H9 (cell line): ENCODE measurements around the gene CHID1. TPM values are rescaled to one million over a fixed set of nuclear protein-coding genes. Genes with fewer than 3 reads are reported as not detected.

Experiments
- DNase-seq: peaks from one replicate; pipeline ENCODE4 v3.0.0-alpha.2; 2017
- H2AFZ ChIP-seq: one replicate; pipeline ENCODE4 v1.6.1; 2013; ENCODE audit warnings: mild to moderate bottlenecking, low read length, control low read depth, moderate library complexity
- H2AK5ac ChIP-seq: 2 replicates; pipeline ENCODE4 v1.6.1; 2013; ENCODE audit warnings: low read length, control low read depth, mixed read lengths; ENCODE audit not compliant: insufficient read length
- H2BK120ac ChIP-seq: one replicate; pipeline ENCODE4 v1.6.1; 2013; ENCODE audit warnings: low read depth, mild to moderate bottlenecking, low read length, control low read depth, inconsistent platforms; ENCODE audit not compliant: poor library complexity, severe bottlenecking
- H2BK12ac ChIP-seq: 2 replicates; pipeline ENCODE4 v1.6.1; 2013; ENCODE audit warnings: low read length, control low read depth, mixed read lengths, low read depth; ENCODE audit not compliant: insufficient read length
- H2BK15ac ChIP-seq: 2 replicates; pipeline ENCODE4 v1.6.1; 2013; ENCODE audit warnings: low read depth, low read length, control low read depth
- H2BK20ac ChIP-seq: one replicate; pipeline ENCODE4 v1.6.1; 2013; ENCODE audit warnings: low read depth, mild to moderate bottlenecking, low read length, control low read depth, inconsistent platforms; ENCODE audit not compliant: poor library complexity, severe bottlenecking
- H2BK5ac ChIP-seq: 2 replicates; pipeline ENCODE4 v1.6.1; 2013; ENCODE audit warnings: low read length, control low read depth, mixed read lengths; ENCODE audit not compliant: insufficient read length
- H3K14ac ChIP-seq: 2 replicates; pipeline ENCODE4 v1.6.1; 2013; ENCODE audit warnings: low read length, control low read depth; ENCODE audit not compliant: insufficient read depth
- H3K18ac ChIP-seq: 2 replicates; pipeline ENCODE4 v1.6.1; 2013; ENCODE audit warnings: low read depth, mild to moderate bottlenecking, mixed read lengths, low read length, control low read depth; ENCODE audit not compliant: insufficient read length
- H3K23ac ChIP-seq: 2 replicates; pipeline ENCODE4 v1.6.1; 2013; ENCODE audit warnings: low read length, control low read depth, mixed read lengths, low read depth; ENCODE audit not compliant: insufficient read length
- H3K23me2 ChIP-seq: 2 replicates; pipeline ENCODE4 v1.6.1; 2013; ENCODE audit warnings: low read depth, mild to moderate bottlenecking, mixed read lengths, low read length, control low read depth; ENCODE audit not compliant: insufficient read length, poor library complexity, severe bottlenecking
- H3K27ac ChIP-seq: 2 replicates; pipeline ENCODE4 v1.5.1; 2013; ENCODE audit warnings: low read length, control low read depth, mixed read lengths, low read depth; ENCODE audit not compliant: insufficient read length
- H3K27me3 ChIP-seq: 2 replicates; pipeline ENCODE4 v1.6.1; 2013; ENCODE audit warnings: low read length, control low read depth, inconsistent platforms; ENCODE audit not compliant: insufficient read depth
- H3K4ac ChIP-seq: 2 replicates; pipeline ENCODE4 v1.6.1; 2013; ENCODE audit warnings: low read depth, mild to moderate bottlenecking, control low read depth, inconsistent platforms, low read length, moderate library complexity
- H3K4me1 ChIP-seq: 2 replicates; pipeline ENCODE4 v1.6.1; 2013; ENCODE audit warnings: low read length, control low read depth, inconsistent platforms; ENCODE audit not compliant: insufficient read depth
- H3K4me2 ChIP-seq: 2 replicates; pipeline ENCODE4 v1.6.1; 2013; ENCODE audit warnings: low read length, control low read depth, mixed read lengths; ENCODE audit not compliant: insufficient read length, insufficient read depth
- H3K56ac ChIP-seq: 2 replicates; pipeline ENCODE4 v1.6.1; 2013; ENCODE audit warnings: low read depth, mild to moderate bottlenecking, mixed read lengths, low read length, control low read depth; ENCODE audit not compliant: insufficient read length
- H3K79me1 ChIP-seq: 2 replicates; pipeline ENCODE4 v1.6.1; 2013; ENCODE audit warnings: low read depth, mild to moderate bottlenecking, moderate library complexity, low read length, control low read depth, inconsistent platforms; ENCODE audit not compliant: insufficient read depth, poor library complexity, severe bottlenecking
- H3K79me2 ChIP-seq: 2 replicates; pipeline ENCODE4 v1.6.1; 2013; ENCODE audit warnings: low read length, control low read depth, inconsistent platforms; ENCODE audit not compliant: insufficient read depth
- H3K9ac ChIP-seq: 2 replicates; pipeline ENCODE4 v1.6.1; 2013; ENCODE audit warnings: low read length, control low read depth, mixed read lengths; ENCODE audit not compliant: insufficient read length; ENCODE audit errors: extremely low read depth
- H3K9me3 ChIP-seq: one replicate; pipeline ENCODE4 v1.6.1; 2013; ENCODE audit warnings: low read depth, low read length, inconsistent platforms; ENCODE audit not compliant: control insufficient read depth
- H3T11ph ChIP-seq: one replicate; pipeline ENCODE4 v1.6.1; 2013; ENCODE audit warnings: mild to moderate bottlenecking, low read length, control low read depth, inconsistent platforms
- H4K20me1 ChIP-seq: one replicate; pipeline ENCODE4 v1.6.1; 2013; ENCODE audit not compliant: control insufficient read depth, insufficient read length, insufficient read depth
- H4K5ac ChIP-seq: 2 replicates; pipeline ENCODE4 v1.6.1; 2013; ENCODE audit warnings: low read depth, mild to moderate bottlenecking, mixed read lengths, low read length, control low read depth; ENCODE audit not compliant: insufficient read length
- H4K8ac ChIP-seq: replicated peaks from 2 replicates; pipeline ENCODE4 v1.6.1; 2013; ENCODE audit warnings: low read length, control low read depth, mixed read lengths, low read depth; ENCODE audit not compliant: insufficient read length
- H4K91ac ChIP-seq: 2 replicates; pipeline ENCODE4 v1.6.1; 2013; ENCODE audit warnings: low read depth, mild to moderate bottlenecking, moderate library complexity, mixed read lengths, low read length, control low read depth; ENCODE audit not compliant: insufficient read length
- H3K27ac Mint-ChIP-seq, 3 experiments: 2 replicates in 2 of 3; 3 replicates in 1 of 3; pipeline ENCODE4 v1.8.0; 2020 to 2021; ENCODE audit warnings: mixed read lengths in 3 of 3, mild to moderate bottlenecking in 1 of 3, moderate library complexity in 1 of 3
- H3K27me3 Mint-ChIP-seq: 2 replicates; pipeline ENCODE4 v1.8.0; 2021; ENCODE audit warnings: low read depth, mild to moderate bottlenecking, moderate library complexity, mixed read lengths
- H3K36me3 Mint-ChIP-seq, 3 experiments: 2 replicates in 2 of 3; 3 replicates in 1 of 3; pipeline ENCODE4 v1.8.0; 2020 to 2021; ENCODE audit warnings: low read depth in 3 of 3, mixed read lengths in 3 of 3; ENCODE audit not compliant: insufficient read depth in 1 of 3
- H3K4me1 Mint-ChIP-seq, 2 experiments: 2 replicates each; pipeline ENCODE4 v1.8.0; 2020; ENCODE audit warnings: mixed read lengths in 2 of 2
- H3K4me3 Mint-ChIP-seq, 2 experiments: 2 replicates in 1 of 2; 3 replicates in 1 of 2; pipeline ENCODE4 v1.8.0; 2020 to 2021; ENCODE audit warnings: mild to moderate bottlenecking in 2 of 2, mixed read lengths in 2 of 2, moderate library complexity in 1 of 2
- H3K9me3 Mint-ChIP-seq, 2 experiments: 2 replicates in 1 of 2; 3 replicates in 1 of 2; pipeline ENCODE4 v1.8.0; 2020; ENCODE audit warnings: mild to moderate bottlenecking in 2 of 2, mixed read lengths in 2 of 2, moderate library complexity in 1 of 2
- CTCF ChIP-seq: fragments of 200-600 bp; sonication (generic); conservative IDR thresholded peaks from 3 replicates; pipeline ENCODE4 v1.8.0; 2021; ENCODE audit warnings: antibody characterized with exemption, mild to moderate bottlenecking
- WGBS: extraction: QIAGEN DNeasy Blood & Tissue Kit; methylation state at CpG from one replicate; pipeline ENCODE4 v1.1.7; 2013; ENCODE audit warnings: missing lambda C conversion rate, low lambda C conversion rate, mixed read lengths; ENCODE audit not compliant: insufficient read length; ENCODE audit errors: extremely low coverage; 5-methylcytosine and 5-hydroxymethylcytosine counted together
- total RNA-seq: library from RNA; stranded (reverse); gene quantifications from 2 replicates; pipeline ENCODE4 v1.2.1, GENCODE V29; 2021

The CHID1 gene
- total RNA-seq, 1 experiment from 2014 or later, result 89.4 TPM

DNA sequence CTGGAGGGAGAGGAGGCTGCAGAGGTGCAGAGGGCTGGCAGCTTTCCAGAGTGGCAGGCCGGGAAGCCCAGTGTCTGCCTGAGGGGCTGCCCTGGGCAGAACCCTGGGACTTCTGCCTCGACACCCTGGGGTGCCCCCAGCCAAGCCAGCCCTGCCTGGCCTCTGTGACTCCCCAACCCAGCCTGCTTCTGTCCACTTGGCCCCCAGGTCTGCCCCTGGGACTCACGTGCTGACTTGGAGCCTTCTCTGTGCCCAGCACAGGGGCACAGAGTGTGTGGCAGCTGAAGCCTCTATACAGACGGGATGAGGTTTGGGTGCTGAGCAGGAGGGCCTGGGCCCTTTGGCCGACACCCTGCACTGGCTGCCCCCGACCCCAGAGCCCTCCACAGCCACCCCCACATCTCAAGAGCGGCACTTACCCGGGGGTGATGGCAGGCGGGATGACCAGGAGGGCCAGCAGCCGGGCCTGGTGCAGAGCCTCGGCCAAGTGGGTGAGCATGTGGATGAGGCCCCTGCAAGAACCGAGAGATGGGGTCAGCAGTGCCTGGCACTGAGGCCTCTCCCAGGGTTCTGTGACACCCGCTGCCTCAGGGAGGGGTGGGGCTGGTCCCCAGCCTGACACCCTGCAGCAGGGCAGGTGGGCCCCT is 17.5 kb downstream of the CHID1 start:
- no peak for TF ChIP-seq CTCF
- H3K79me2 ChIP-seq, result no peaks in the 10 kb centered on the region
- H3K23ac ChIP-seq, result no peak overlapping the region
- H3K23me2 ChIP-seq, result no peaks in the 10 kb centered on the region
- H3K9me3 ChIP-seq, result no peaks in the 10 kb centered on the region
- Mint-ChIP-seq H3K4me3 (no peak overlapping the region), H3K27me3 (no peaks in the 10 kb centered on the region), H3K9me3 (no peaks in the 10 kb centered on the region), H3K4me1 (peaks cover 5 to 15% of the 10 kb centered on the region in 2 experiments), H3K36me3 (peaks cover 0 to 8% (median 7%) of the 10 kb centered on the region in 3 experiments; a peak in 4 of 7 replicates), H3K27ac (no peak overlapping the region; a peak in 1 of 7 replicates)
- no peak overlapping the region for H3K4ac ChIP-seq
- H3K27ac ChIP-seq, result no peak overlapping the region
- no peak overlapping the region for H2BK15ac ChIP-seq
- DNase-seq, result no peak
- no peak overlapping the region for H4K8ac ChIP-seq
- H4K5ac ChIP-seq, result no peak overlapping the region
- no CpG with 5 or more reads among the region's 13 CpGs for WGBS
- H3K56ac ChIP-seq, result no peak overlapping the region
- no peak overlapping the region for H2AFZ ChIP-seq
- no peak overlapping the region for H2AK5ac ChIP-seq
- no peaks in the 10 kb centered on the region for H3K27me3 ChIP-seq
- H2BK5ac ChIP-seq, result no peak overlapping the region
- H3K4me2 ChIP-seq, result no peak overlapping the region
- H2BK12ac ChIP-seq, result no peak overlapping the region
- H3T11ph ChIP-seq, result no peak overlapping the region
- H3K14ac ChIP-seq, result no peak overlapping the region
- no peak overlapping the region for H3K18ac ChIP-seq
- no peak overlapping the region for H3K9ac ChIP-seq
- H2BK20ac ChIP-seq, result no peak overlapping the region
- H4K20me1 ChIP-seq, result no peaks in the 10 kb centered on the region
- H3K4me1 ChIP-seq, result no peaks in the 10 kb centered on the region
- H2BK120ac ChIP-seq, result no peak overlapping the region
- no peaks in the 10 kb centered on the region for H3K79me1 ChIP-seq
- H4K91ac ChIP-seq, result no peak overlapping the region
